Fibroblast of lung (primary cell): Measurements from ENCODE around the gene C17orf50.

Source experiments
- EZH2 ChIP-seq: IDR thresholded peaks from 2 replicates; pipeline ENCODE4 v1.5.1; 2012; ENCODE audit warnings: low read length, control low read depth, mild to moderate bottlenecking; ENCODE audit errors: missing control alignments
- TF ChIP-seq, protein P1 (sequence below), 2 donors: IDR thresholded peaks in 1 of 2; conservative IDR thresholded peaks in 1 of 2; 1 replicate in 1 of 2; 2 replicates in 1 of 2; pipeline ENCODE4 v1.5.1; 2011 to 2012; ENCODE audit warnings: low read length in 2 of 2, control low read depth in 1 of 2, inconsistent platforms in 1 of 2, low read depth in 1 of 2, mild to moderate bottlenecking in 1 of 2

DNA sequence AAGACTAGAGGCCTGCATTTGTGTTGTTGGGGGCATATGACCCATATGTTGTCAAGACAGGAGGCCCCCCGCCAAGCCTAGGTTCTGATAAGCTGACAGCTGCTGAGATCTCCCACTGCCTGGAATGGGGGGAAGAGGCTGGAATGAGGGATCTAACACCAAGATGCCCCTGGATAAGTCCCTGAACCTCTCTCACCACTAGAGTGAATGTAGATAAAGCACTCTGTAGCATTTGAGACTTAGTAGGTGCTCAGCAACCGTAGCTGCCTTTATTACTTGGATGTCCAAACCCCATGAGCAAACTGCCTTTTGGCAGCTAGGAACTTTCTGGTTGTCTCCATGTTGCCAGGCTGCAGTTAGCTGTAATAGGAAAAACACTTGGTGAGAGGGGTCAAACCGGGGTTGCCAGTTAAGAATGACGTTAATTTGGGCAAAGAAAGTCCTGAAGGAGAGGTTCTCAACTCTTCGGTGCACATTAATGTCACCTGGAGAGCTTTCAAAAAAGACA is 33.7 kb upstream of the C17orf50 start:
- no peak for TF ChIP-seq EZH2
- TF ChIP-seq, protein P1, sequence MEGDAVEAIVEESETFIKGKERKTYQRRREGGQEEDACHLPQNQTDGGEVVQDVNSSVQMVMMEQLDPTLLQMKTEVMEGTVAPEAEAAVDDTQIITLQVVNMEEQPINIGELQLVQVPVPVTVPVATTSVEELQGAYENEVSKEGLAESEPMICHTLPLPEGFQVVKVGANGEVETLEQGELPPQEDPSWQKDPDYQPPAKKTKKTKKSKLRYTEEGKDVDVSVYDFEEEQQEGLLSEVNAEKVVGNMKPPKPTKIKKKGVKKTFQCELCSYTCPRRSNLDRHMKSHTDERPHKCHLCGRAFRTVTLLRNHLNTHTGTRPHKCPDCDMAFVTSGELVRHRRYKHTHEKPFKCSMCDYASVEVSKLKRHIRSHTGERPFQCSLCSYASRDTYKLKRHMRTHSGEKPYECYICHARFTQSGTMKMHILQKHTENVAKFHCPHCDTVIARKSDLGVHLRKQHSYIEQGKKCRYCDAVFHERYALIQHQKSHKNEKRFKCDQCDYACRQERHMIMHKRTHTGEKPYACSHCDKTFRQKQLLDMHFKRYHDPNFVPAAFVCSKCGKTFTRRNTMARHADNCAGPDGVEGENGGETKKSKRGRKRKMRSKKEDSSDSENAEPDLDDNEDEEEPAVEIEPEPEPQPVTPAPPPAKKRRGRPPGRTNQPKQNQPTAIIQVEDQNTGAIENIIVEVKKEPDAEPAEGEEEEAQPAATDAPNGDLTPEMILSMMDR (conservative IDR thresholded peaks at IDR 0.05 in 1 of 2, IDR thresholded peaks at IDR 0.05 in 1 of 2; ENCODE audit: low read depth in 1 of 2, low read length in 2 of 2): no peak
